ENCODE data around the gene GABPB2.

The GABPB2 gene

DNA sequence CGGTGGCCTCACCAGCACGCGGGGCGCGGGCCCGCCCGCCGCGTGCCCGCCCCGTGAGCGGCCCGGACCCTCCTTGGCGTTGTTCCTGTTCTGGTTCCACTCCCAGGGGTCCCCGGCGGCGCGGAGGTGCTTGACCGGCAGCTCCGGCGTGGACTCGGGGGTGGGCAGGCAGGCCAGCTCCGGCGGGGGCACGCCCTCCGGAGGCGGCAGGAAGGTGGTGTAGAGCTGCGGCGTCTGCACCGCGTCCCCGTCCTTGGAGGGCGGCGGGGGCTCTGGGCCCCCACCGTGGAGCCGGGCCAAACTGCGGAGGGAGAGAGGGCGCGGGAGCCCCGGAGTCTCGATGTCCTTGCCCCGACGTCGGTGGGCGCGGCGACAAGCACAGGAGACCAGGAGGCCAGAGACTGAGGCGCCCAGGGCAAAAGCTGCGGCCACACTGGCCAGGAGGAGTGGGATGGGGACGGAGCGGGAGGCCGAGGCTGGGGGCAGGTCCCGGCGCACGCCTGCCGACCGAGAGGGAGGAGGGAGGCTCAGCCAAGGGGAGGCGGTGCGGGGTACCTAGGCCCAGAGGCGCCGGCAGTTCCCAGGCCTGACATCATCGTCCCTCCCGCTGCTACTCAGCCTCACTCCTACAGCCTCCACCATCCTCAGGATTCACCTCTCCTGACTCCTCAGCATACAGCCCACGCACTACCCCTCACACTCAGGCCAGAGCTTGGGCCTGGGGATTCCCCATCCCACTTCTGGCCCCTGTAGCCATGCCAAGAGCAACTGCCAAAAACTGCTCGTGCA, 62.7 kb downstream of the GABPB2 start:
- peak; percentile 48 for DNase-seq (ENCODE audit: low spot score)

DNA sequence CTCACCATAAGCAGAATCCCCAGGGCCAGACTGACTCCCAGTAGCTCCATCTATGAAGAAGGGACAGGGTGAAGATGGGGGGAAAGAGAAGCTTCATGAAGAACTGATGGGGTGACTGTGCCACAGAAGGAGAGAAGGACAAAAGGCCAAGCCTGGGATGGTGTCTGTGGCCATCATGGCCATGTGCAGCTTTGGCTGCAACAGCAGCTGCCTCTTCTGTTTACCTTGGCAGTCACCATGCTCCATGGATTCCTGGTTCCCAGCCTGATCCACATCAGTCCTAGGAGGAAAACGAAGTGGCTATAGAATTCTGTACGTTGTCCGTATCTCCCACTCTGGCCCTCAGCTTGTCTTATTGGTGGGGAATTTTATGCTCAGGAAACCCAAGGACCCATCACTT, 63.8 kb downstream of the GABPB2 start:
- DNase-seq (ENCODE audit: low spot score) = no peak

DNA sequence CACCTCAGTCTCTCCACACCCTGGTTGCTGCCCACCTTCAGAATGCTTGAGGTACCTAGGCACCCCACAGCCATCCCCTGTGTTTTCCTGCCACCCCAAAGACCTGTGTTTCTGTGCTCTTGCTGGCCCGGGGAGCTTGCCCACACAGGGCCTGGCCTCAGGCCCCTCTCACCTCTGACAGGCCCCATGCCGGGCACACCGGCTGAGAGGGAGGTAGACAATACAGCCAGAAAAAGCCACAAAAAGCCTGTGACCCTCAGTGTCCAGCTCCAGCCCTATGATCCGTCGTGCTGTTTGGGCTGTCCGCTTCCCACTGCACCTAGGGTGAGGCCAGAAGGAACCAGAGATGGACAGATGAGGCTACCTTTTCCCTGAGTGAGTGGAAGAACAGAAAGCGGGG, 64.4 kb downstream of the GABPB2 start:
- no peak for DNase-seq (ENCODE audit: low spot score)

DNA sequence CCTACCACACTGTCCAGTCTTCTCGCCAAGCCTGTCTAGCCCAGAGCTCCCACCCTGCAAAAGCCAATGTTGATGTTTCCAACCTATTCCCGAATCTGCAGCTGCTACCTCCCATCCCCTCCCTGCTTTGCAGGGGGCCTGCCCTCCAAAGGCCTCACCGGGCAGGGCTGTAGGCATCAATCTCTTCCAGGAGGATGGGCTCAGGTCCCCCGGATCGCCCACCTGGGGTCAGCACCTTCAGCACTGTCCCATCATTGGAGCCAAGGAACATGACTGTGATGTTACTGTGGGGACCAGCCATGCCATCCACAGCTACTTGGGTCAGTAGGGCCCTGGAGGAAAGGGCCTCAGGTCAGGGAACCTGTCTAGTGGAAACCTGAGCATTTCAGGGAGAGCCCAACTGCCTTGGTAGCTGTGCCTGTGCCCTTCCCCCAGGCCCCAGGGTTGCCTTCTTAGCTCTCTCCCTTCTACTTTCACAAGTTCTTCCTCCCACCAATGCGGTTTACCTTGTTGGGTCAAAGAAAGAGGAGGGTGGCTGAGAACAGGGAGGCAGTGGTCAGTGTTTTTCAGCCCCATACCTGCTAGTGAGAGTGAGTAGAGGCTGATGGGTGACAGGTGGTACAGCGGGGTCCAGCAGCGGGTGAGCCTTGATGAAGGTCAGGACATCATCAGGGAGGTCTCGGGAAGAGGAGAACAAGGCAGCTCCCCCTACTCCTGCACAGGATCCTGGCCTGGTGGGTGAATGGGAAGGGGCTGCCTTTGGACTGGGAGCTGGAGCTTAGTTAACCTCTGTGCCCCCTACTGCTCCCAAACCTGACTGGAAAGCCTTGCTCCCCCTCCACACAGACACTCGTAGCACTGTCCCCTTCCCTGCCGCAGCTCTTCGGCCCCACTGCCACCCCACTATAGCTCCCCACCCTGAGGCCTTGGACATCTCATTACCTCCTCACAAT, 65.1 kb downstream of the GABPB2 start:
- no peak for DNase-seq (ENCODE audit: low spot score)

DNA sequence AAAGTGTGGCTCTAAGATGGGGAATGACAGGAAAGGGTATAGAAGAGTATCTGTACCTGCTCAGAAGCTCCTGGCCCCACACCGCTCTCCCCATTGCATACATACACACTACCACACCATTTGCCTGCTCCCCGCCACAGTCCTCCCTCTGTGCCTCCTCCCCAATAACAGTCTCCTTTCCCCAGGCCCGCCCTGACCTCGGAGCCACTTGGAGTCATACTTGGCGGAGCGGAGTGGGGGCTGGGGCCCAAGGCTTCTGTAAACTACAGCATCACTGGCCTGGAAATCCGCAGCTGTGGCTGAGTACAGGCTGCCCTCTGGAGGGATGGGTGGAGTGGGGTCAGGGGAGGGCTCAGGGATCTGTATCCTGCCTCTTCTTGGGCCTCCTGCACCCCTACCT, 67.2 kb downstream of the GABPB2 start:
- DNase-seq (ENCODE audit: low spot score) = no peak

GRCh38 chr1:151142411-151143056, 72.0 kb downstream of the GABPB2 start:
- DNase-seq (ENCODE audit: low spot score) = no peak

GRCh38 chr1:151143057-151143435, 72.5 kb downstream of the GABPB2 start:
- DNase-seq (ENCODE audit: low spot score) = no peak

- DNase-seq (ENCODE audit: low spot score) = no peak
These were observed 73.4 kb downstream of the GABPB2 start for GRCh38 chr1:151143986-151144385.

DNA sequence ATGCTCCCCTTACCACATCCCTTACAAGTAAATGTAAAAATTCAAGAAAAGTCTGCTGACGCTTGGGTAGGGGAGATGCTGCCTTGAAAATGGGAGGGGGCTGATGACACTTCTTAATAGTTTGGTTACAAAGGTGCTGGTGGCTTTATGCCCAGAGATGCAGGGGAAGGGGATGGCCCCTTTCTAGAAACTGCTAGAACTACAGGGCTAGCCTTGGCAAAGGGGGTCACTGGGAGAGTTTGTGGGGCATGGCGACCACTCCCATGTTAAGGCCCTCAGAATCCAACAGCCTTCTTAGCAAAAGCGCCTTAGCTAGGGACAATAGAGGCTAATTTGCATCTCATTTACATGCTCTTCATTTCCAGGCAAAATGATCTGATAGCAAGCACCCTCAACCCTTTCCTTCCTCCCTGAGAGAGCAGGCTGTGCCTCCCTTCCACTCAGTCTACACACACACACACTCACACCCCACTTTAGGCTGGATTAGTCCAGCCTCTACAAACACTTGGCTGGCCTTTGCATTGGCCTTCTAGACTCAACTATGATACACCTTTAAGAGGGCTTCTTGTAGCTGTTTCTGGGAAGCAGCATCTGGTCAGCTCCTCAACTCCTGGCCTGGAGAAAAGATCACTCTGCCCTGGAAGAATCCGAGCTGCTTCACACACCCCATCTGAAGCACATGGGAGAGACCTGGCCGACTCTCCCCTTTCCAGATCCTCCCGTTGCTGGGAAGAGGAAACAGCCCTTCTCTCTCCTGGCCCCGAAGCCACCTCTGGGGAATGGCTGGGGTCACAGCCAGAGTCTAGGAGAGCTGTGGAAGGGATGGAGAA, 74.1 kb downstream of the GABPB2 start:
- DNase-seq (ENCODE audit: low spot score) = no peak

- peak; percentile 50 for DNase-seq (ENCODE audit: low spot score)
These were observed 74.9 kb downstream of the GABPB2 start for GRCh38 chr1:151145304-151146071.

DNA sequence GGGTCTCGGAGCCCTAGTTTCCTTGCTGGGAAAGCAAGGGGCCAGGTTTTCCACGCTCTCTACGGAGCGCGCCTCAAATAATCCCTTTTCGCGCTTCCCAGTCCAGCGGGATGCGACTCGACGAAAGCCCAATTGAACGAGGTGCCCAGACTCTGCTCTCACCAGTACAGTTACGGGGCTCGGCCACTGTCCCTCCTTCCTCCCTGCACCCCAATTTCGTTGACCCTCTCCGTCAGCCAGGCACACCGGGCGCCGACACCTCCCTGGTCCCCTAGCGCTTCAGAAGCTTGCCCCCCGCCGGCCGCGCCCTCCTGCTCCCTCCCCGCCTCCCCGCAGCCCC, 75.5 kb downstream of the GABPB2 start:
- no peak for DNase-seq (ENCODE audit: low spot score)

DNA sequence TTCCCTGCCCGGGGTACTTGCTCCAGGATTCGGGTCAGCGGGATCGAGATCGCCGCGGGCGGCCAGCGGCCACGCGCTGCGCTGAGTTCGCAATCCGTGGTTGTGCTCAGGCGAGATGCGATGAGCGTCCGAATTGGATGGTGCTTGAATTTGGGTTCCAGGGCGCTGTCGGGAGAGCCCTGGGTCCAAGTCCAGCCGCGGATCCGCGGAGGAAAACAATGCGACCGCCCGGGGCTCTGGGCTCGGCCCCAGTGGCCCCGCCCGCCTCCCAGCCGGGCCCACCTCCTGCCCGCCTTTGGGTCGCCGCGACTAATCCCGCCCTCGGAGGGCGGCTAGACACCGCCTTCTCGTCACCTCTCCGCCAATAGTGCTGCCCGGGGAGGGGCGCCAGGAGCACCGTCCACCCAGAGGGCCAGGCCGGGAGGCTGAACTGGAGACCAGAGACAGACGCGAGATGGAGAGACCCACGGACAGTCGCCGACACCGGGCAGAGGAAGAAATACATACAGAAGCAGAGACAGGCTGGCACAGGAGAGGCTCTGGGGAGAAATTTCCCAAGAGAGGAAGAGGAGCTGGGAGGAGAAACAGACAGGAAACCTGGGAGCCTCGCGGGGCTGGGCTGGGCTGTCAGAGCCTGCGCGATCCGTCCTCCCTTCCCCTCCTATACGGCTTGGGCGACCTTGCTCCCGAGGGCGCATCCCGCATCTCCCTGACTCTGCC, 76.0 kb downstream of the GABPB2 start, which contains the start of gene SEMA6C:
SEMA6C (minus strand) TSS at position 220 of the 720 bp plus-strand sequence. CDS start 4,010 bp downstream, outside the sequence.
- DNase-seq (ENCODE audit: low spot score) = peak; percentile 99

- no peak for DNase-seq (ENCODE audit: low spot score)
These were observed 76.6 kb downstream of the GABPB2 start for GRCh38 chr1:151147132-151147503.

DNA sequence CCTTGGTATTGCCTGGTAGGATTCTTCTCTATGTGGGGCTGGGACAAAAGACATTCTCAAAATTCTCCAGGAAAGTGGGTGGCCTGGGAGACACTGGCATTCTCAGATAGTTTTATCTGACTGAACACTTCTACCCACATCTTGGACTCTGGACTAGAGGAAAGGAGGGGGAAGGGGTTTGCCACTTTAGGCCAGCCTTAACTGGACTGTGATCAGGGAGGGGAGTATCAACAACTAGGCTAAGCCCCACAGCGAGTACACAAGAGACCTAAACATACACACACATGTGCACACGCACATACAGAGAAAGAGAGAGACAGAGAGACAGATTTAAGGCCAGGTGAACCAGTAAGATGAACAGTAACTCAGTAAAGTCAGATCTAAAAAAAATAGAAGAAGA, 77.1 kb downstream of the GABPB2 start:
- no peak for DNase-seq (ENCODE audit: low spot score)

DNA sequence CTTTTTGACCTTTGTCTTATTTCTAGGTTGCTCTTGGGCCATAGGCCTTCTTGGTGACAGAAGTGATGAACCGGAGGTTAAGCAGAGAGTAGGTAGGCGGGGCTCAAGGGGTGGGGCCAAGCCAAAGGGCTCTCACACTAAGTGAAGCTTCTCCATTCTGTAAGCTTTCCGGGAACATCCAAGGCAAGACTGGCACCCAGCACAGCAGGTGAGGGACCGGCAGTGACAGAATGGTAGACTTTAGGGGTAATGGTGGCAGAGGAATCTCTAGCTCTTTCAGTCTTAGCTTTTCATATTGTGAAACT, 85.9 kb downstream of the GABPB2 start, which contains the start of gene TNFAIP8L2:
TNFAIP8L2 (plus strand) TSS at position 135 of the 305 bp plus-strand sequence. CDS start 2,049 bp downstream, outside the sequence.
- DNase-seq (ENCODE audit: low spot score) = peak; percentile 30

DNA sequence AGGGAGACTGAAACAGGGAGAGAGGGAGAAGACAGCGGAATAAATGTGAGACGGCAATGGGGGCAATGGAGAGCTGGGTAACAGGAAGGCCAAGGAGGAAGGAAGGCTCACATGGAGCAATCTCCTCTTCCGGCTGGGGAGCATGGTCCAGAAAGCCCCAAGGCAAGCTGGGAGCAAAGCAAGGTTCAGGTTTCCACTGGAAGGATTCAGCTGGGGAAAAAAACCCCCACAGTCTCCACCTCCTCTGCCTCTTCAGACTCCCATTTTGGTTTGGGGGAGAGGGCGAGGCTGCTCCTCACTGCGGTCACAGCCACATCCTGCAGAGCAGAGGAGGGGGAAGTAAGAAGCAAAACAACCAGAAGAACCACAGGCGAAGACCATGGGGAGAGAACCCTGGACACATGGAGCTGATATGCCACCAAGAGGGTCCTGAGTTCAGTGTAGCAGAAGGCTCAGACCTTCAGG, 86.5 kb downstream of the GABPB2 start:
- DNase-seq (ENCODE audit: low spot score) = peak; percentile 8

DNA sequence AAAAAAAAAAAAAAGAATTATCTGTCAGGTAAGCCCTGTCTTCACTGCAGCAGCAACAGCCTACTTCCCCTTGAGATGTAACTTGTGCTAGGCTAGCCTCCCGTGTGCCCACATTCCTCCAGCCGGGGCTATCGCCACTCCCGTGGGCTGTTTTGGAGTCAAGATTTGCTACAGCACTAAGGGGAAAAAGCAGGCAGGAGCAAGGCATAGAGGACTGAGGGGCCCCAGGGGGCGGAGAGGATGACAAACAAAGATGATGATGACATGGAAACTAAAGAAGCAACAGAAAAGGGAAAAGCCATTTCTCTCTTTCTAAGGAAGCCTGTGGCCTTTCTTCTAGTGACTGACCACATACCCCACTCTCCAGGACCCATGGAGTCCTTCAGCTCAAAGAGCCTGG, 87.8 kb downstream of the GABPB2 start:
- no peak for DNase-seq (ENCODE audit: low spot score)

GRCh38 chr1:151158751-151159251, 88.2 kb downstream of the GABPB2 start:
- DNase-seq (ENCODE audit: low spot score) = no peak

- no peak for DNase-seq (ENCODE audit: low spot score)
These were observed 88.8 kb downstream of the GABPB2 start for GRCh38 chr1:151159373-151159772.

DNA sequence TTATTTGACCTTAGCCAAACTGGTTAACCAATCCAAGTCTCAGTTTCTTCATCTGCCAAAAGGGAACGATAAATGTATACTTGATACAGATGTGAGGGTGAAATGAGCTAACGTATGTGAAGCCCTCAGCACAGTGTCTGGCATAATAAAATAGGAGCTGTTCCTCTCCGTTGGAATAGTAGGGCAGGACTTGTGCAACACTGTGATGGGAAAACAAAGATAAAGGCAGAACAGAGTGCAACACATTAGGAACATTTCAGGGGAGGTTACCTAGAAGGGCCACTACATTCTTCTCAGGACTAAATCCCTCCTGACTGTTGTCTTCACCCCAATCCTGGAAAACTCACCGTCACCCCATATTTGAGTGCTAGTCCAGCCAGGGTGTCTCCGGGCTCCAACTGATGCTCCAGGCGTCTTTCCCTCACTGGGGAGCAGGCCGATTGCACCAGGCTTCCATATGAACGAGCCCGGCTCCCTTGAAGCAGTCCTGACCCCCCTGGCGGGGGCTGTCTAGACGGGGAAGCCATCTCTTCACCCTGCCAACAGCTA, 94.2 kb downstream of the GABPB2 start:
- no peak for DNase-seq (ENCODE audit: low spot score)

All from D341Med (cell line).